Testis (tissue), 2 donors: Measurements from ENCODE around the gene YLPM1.

Experiments used
- POLR2A ChIP-seq: fragments of 450-650 bp; IDR thresholded peaks from one replicate; pipeline ENCODE4 v1.6.1; 2017; ENCODE audit warnings: antibody characterized with exemption, mild to moderate bottlenecking, moderate library complexity
- TF ChIP-seq, protein P1 (sequence below), 3 experiments: fragments of 450-650 bp in 2 of 3; fragments of 200-600 bp in 1 of 3; sonication (generic) in 1 of 3; IDR thresholded peaks; one replicate each; pipeline ENCODE4 v1.5.1; 2016 to 2019; ENCODE audit warnings: antibody characterized with exemption in 3 of 3, mild to moderate bottlenecking in 2 of 3, moderate library complexity in 1 of 3

GRCh38 chr14:74800780-74801179 is 37.7 kb downstream of the YLPM1 start:
- no peak for TF ChIP-seq POLR2A
- TF ChIP-seq, protein P1, sequence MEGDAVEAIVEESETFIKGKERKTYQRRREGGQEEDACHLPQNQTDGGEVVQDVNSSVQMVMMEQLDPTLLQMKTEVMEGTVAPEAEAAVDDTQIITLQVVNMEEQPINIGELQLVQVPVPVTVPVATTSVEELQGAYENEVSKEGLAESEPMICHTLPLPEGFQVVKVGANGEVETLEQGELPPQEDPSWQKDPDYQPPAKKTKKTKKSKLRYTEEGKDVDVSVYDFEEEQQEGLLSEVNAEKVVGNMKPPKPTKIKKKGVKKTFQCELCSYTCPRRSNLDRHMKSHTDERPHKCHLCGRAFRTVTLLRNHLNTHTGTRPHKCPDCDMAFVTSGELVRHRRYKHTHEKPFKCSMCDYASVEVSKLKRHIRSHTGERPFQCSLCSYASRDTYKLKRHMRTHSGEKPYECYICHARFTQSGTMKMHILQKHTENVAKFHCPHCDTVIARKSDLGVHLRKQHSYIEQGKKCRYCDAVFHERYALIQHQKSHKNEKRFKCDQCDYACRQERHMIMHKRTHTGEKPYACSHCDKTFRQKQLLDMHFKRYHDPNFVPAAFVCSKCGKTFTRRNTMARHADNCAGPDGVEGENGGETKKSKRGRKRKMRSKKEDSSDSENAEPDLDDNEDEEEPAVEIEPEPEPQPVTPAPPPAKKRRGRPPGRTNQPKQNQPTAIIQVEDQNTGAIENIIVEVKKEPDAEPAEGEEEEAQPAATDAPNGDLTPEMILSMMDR (IDR thresholded peaks at IDR 0.05) = no peak
